Measurements from ENCODE around the gene ASIC3.
A peak's percentile ranks its signal among the peaks of the same experiment; 100 is the strongest.

The ASIC3 gene

DNA sequence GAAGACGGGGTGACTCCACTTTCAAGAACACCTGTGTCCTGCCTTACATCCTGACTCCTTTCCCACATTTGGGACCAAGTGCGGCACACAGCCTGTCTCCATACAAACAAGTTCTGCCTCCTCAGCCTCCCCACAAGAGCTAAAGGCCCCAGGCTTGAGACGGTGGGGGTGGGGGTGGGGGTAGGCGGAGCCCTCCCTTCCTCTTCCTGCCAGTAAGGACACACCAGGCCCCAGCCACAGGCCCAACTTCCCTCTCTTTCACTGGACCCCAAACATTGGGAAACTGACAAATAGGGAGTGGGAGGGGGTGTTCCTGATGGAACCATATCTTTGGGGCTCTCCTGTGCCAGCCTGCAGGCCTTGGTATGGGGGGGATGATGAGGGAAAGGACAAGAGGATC is 4.8 kb downstream of the ASIC3 start:
- Histone ChIP-seq H3K27ac (no peak overlapping the region), H3K4me3 (no peak overlapping the region)
- no peak for TF ChIP-seq CTCF (IDR thresholded peaks at IDR 0.05)
- DNase-seq (ENCODE audit: low spot score), result no peak

DNA sequence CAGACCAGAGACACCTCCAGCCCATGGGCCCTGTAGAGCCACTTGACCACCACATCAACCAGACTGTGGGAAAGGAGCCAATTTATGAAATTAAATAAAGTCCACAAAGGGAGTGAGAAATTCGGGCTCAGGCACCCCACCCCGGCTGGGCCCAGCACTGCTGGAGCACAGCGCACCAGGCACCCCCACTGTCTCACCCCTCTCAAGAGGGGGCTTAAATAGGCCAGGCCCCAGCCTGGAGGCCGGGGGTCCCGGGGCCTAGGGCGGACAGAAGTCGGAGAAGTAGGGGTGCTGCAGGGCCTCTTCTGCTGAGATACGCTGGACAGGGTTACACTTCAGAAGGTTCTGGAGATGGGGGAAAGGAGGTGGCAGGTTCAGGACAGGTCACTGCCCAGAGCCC is 5.4 kb downstream of the ASIC3 start:
- Histone ChIP-seq H3K4me3 (no peak overlapping the region), H3K27ac (no peak overlapping the region)
- no peak for TF ChIP-seq CTCF (IDR thresholded peaks at IDR 0.05)
- no peak for DNase-seq (ENCODE audit: low spot score)

DNA sequence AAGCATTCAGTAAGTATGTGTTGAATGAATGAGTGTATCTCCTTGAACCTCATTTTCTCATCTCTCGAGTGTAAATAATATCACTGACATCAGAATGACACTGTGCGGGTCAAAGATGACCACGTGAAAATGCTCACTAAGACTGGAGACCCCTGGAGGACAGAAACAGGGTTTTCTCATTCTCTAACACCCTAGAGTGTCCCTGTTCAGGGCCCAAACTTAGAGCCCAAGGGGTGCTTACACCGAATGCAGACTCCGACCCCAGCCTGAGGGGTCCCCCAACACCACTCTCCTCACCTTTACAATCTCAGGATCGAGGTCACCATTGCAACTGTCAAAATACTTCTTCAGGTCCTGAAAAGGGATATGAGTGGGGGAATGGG is 7.9 kb downstream of the ASIC3 start:
- Histone ChIP-seq H3K4me3 (no peak overlapping the region), H3K27ac (no peak overlapping the region)
- no peak for DNase-seq (ENCODE audit: low spot score)
- no peak for TF ChIP-seq CTCF (IDR thresholded peaks at IDR 0.05)

GRCh38 chr7:151056666-151057505 is 8.6 kb downstream of the ASIC3 start:
- no peak for TF ChIP-seq CTCF (IDR thresholded peaks at IDR 0.05)
- DNase-seq (ENCODE audit: low spot score), result no peak
- peak overlapping the region; percentile 84 for H3K4me3 ChIP-seq
- H3K27ac ChIP-seq, result no peak overlapping the region

- peak within 1 kb of the TSS; percentile 97 to 99 for H3K27ac ChIP-seq
- peak within 1 kb of the TSS; percentile 84 for H3K4me3 ChIP-seq
- no peak for TF ChIP-seq CTCF (IDR thresholded peaks at IDR 0.05)
- DNase-seq (ENCODE audit: low spot score), result peak; percentile 83
Observed at GRCh38 chr7:151057506-151057988, 9.2 kb downstream of the ASIC3 start, which contains the start of gene CDK5. Gene CDK5 (minus strand): TSS chr7:151057897. CDS start chr7:151057848, 49 bp downstream.

GRCh38 chr7:151057989-151058780 is 9.9 kb downstream of the ASIC3 start:
- TF ChIP-seq CTCF (IDR thresholded peaks at IDR 0.05), result no peak
- DNase-seq (ENCODE audit: low spot score), result peak; percentile 100

More at GRCh38 chr7:151057989-151058780, 9.9 kb downstream of the ASIC3 start:
- Histone ChIP-seq H3K27ac (peak overlapping the region; percentile 97 to 99), H3K4me3 (peak overlapping the region; percentile 84)

Measured in coronary artery (tissue), 2 donors.